ENCODE measurements around the gene RNF220. TPM values are rescaled to one million over a fixed set of nuclear protein-coding genes. Genes with fewer than 3 reads are reported as not detected.

RNF220 gene
- total and polyA plus RNA-seq, 2 of the 4 experiments (the other 2 are of a cell fraction): 71.8 to 77.1 TPM

GRCh38 chr1:44464361-44464760 is 59.3 kb downstream of the RNF220 start:
- in situ Hi-C loops (cut with MboI; ENCODE audit: low sequenced_read_pairs) (no loop called here), intact Hi-C loops (cut with micrococcal nuclease) (no loop called here), dilution Hi-C loops (cut with HindIII; ENCODE audit: low sequenced_read_pairs, unreplicated experiment) (no loop called here)
- Histone ChIP-seq H3K23ac (ENCODE audit: low read depth, low read length) (no peak overlapping the region), H3K14ac (replicated peaks; ENCODE audit: low read depth, low read length) (no peak overlapping the region), H4K8ac (ENCODE audit: low read depth in 2 of 2, low read length in 2 of 2) (no peak overlapping the region), H2BK20ac (ENCODE audit: low read depth, low read length) (no peak overlapping the region), H2BK120ac (ENCODE audit: low read depth, low read length) (no peak overlapping the region), H3K4ac (ENCODE audit: low read depth, low read length) (no peak overlapping the region), H3K18ac (ENCODE audit: low read depth, low read length) (no peak overlapping the region), H2BK15ac (ENCODE audit: low read depth, low read length) (no peak overlapping the region), H3K9ac (ENCODE audit: low read depth, low read length) (no peak overlapping the region), H3K9me3 (ENCODE audit: control insufficient read depth, insufficient read depth, low read length) (peaks cover 2% of the 10 kb centered on the region; the same call in 1 of the 2 replicates), H2AK5ac (ENCODE audit: low read depth, low read length) (no peak overlapping the region), H3K4me2 (ENCODE audit: low read depth, low read length) (no peak overlapping the region), H3K27ac (ENCODE audit: insufficient read depth, low read length) (no peak overlapping the region), H4K91ac (ENCODE audit: insufficient read depth, low read depth, low read length) (no peak overlapping the region), H3K4me3 (ENCODE audit: insufficient read depth, low read depth, low read length) (no peak overlapping the region), H2AK9ac (replicated peaks; ENCODE audit: low read depth, low read length, poor library complexity) (no peak overlapping the region), H2AFZ (replicated peaks; ENCODE audit: low read length, poor library complexity) (no peak overlapping the region), H4K20me1 (ENCODE audit: insufficient read depth, low read length) (no peaks in the 10 kb centered on the region), H3K79me1 (ENCODE audit: low read depth in 1 of 2, low read length in 2 of 2) (no peaks in the 10 kb centered on the region), H3K36me3 (ENCODE audit: control insufficient read depth, insufficient read depth, low read length) (no peaks in the 10 kb centered on the region), H3K9me1 (ENCODE audit: insufficient read depth, low read length) (no peaks in the 10 kb centered on the region), H4K5ac (ENCODE audit: low read depth, low read length) (no peak overlapping the region), H2BK5ac (ENCODE audit: low read depth, low read length, poor library complexity, severe bottlenecking) (no peak overlapping the region), H3K27me3 (ENCODE audit: control insufficient read depth, insufficient read depth, low read length) (peaks cover 17% of the 10 kb centered on the region), H3K56ac (ENCODE audit: extremely low read depth, insufficient read depth, low read length) (no peak overlapping the region), H3K4me1 (ENCODE audit: control insufficient read depth, insufficient read depth, low read length) (no peaks in the 10 kb centered on the region)
- no peak for ATAC-seq (ENCODE audit: low read depth)
- DNase-seq: no peak
- BruUV-seq (replicated peaks): no TSS peak
- TF ChIP-seq CEBPB (IDR thresholded peaks at IDR 0.05; ENCODE audit: low read depth, low read length) (no peak), USF2 (IDR thresholded peaks at IDR 0.05; ENCODE audit: low read depth, low read length) (no peak), MXI1 (IDR thresholded peaks at IDR 0.05; ENCODE audit: borderline replicate concordance, low read depth, low read length) (no peak), RFX5 (IDR thresholded peaks at IDR 0.05; ENCODE audit: low read depth, low read length) (no peak), RCOR1 (IDR thresholded peaks at IDR 0.05; ENCODE audit: insufficient replicate concordance, low read length) (no peak), RAD21 (IDR thresholded peaks at IDR 0.05; ENCODE audit: low read length) (no peak), POLR2A (IDR thresholded peaks at IDR 0.05; ENCODE audit: low read depth, low read length) (no peak), ELK1 (IDR thresholded peaks at IDR 0.05; ENCODE audit: borderline replicate concordance, low read depth, low read length) (no peak), MAZ (IDR thresholded peaks at IDR 0.05; ENCODE audit: borderline replicate concordance, low read depth, low read length) (no peak)
- 22 to 100% methylated on average over 1 of the region's 3 CpGs for WGBS, 2 experiments (ENCODE audit: extremely low coverage in 2 of 2, insufficient read length in 1 of 2)
- ChIA-PET CTCF (no interaction called here), POLR2A (ENCODE audit: unreplicated experiment) (no interaction called here)
